Endometrial microvascular endothelial cells (primary cell): ENCODE data around the gene CLCNKB. TPM values are rescaled to one million over a fixed set of nuclear protein-coding genes. Genes with fewer than 3 reads are reported as not detected.
"Not testable (repeated sequence)": the region's sequence is repeated elsewhere in the genome, so short reads cannot be mapped to it uniquely, and the experiment has no call there.

ENCODE experiments used
- in situ Hi-C: cut with HindIII; loops from 2 replicates; pipeline ENCODE4 v1.10.0; 2017; ENCODE audit warnings: low sequenced_read_pairs, low pct_unique_long_range_greater_than_20kb; ENCODE audit errors: inconsistent ontology term
- total RNA-seq: library from RNA; depleted of rRNA; stranded (reverse); fragments of >200 nt; gene quantifications from one replicate; pipeline ENCODE4 v1.2.3, GENCODE V29; 2015; ENCODE audit errors: inconsistent ontology term

Gene CLCNKB
- total RNA-seq, 1 donor from 2014 or later = 0.93 TPM

- in situ Hi-C loops = no loop called here
Measured at GRCh38 chr1:16028237-16029002, 15.2 kb upstream of the CLCNKB start.

GRCh38 chr1:16029003-16029268 is 14.6 kb upstream of the CLCNKB start:
- in situ Hi-C loops = not testable (repeated sequence)

DNA sequence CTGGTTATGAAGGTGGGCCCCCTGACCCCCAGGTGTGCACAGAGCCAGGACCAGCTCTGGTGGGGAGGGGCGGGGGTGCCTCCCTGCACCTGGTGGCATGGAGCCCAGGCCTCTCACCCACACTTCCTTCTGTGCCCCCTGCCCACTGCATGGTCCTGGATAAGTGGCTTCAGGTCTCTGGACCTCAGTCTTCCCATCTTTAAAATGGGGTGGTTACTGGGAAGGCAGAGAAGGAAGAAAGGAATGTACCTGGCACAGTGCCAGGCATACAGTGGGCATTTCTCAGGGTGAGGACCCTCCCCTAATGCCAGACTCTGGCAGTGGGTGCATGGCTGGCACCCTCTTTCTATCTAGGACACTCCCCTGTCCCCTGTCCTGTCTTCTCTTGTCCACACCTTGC is 14.3 kb upstream of the CLCNKB start:
- in situ Hi-C loops = no loop called here

- in situ Hi-C loops = no loop called here
Measured at GRCh38 chr1:16031551-16031950, 12.0 kb upstream of the CLCNKB start.

DNA sequence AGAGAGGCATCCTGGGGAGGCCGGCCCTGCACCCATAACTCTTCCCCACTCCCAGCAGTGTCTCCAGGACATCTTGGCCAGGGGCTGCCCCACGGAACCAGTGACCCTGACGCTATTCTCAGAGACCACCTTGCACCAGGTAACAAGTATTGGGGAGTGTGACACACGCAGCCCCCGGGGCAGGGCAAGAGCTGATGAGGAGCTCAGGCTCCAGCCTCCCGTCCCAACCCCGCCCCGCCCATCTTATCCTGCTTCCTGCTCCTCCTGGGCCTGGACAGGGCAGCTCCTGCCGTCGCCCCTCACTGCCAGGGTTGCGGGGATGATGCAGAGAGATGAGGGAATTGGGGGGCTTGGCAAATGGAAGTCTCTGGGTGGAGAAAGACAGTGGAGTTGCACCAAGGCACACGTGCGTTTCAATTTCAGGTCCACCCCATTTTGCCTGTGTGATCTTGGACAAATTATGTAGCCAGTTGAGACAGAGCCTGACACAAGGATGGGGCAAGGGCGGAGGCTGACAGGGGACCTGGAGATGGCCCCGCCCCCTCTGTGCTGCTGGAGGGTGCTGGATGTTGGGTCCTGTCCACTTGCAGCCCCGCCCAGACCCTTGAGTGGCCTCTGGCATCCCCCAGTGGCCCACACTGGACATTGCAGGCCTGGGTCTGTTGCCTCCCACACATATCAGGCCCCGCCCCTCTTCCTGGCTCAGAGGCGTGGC is 11.0 kb upstream of the CLCNKB start:
- in situ Hi-C loops = no loop called here

DNA sequence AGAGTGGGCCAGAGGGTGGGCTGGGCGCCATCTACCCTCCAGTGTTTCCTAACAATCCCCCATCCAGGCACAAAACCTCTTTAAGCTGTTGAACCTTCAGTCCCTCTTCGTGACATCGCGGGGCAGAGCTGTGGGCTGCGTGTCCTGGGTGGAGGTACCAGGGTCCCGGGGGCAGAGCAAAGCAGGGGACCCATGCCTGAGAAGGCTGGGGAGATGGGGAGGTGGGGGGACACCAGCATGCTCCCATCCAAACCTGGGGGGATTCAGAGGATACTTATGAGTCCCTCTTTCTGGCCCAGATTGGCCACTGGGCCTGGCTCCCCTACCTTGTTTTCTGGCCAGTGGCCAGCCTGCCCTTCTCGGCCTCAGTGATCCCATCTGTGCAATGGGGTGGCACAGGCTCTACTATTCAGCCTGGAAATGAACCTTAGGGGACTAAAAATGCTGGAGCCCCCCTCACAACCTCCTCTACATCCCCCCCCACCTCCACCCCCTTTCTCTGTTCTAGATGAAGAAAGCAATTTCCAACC is 10.4 kb upstream of the CLCNKB start:
- in situ Hi-C loops = not testable (repeated sequence)

- in situ Hi-C loops = not testable (repeated sequence)
Measured at GRCh38 chr1:16036461-16036860, 7.1 kb upstream of the CLCNKB start.

- in situ Hi-C loops = no loop called here
Measured at GRCh38 chr1:16038620-16038912, 5.0 kb upstream of the CLCNKB start.

DNA sequence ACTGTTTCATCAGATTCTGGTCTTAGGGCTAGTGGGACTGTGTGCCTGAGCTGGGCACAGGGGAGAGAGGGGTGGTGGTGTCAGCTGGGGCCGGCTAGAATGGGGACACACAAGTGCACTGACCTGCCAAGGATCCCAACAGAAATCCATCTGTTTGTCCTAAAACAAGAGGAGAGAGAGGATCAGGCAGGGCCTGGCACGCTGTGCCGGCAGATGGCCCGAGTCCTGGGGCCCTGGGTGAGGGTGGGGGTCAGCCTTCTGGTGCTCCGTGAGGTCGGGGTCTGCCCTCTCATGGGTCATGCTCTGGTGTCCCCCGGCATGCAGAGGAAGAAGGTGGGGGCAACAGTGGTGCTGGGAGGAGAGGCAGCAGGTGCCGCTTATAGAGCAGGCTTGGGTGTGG is 3.7 kb upstream of the CLCNKB start:
- in situ Hi-C loops = not testable (repeated sequence)

GRCh38 chr1:16041200-16041599 is 2.4 kb upstream of the CLCNKB start:
- in situ Hi-C loops = no loop called here

DNA sequence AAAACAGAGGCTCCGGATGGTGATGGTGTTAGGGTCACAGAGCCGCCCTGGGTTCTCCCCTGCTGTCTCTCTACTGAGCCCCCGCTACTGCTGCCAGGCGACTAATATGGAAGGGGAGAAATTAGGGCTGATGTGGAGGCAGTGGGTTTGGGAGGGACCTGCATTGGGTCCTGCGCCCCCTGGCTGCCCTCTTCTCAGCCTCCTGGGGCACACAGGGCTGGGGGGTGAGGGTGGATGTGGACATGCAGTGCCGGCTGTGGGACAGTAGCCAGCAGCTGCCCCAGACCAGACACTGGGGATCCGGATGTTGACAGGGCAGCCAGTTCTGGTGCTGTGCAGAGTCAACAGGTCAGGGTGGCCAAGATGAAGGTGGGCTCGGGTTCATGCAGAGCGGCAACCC is 1.5 kb upstream of the CLCNKB start:
- in situ Hi-C loops = no loop called here

GRCh38 chr1:16042654-16043053 is 928 bp upstream of the CLCNKB start:
- in situ Hi-C loops = not testable (repeated sequence)

GRCh38 chr1:16043950-16044349 is 368 bp downstream of the CLCNKB start:
- in situ Hi-C loops = no loop called here

DNA sequence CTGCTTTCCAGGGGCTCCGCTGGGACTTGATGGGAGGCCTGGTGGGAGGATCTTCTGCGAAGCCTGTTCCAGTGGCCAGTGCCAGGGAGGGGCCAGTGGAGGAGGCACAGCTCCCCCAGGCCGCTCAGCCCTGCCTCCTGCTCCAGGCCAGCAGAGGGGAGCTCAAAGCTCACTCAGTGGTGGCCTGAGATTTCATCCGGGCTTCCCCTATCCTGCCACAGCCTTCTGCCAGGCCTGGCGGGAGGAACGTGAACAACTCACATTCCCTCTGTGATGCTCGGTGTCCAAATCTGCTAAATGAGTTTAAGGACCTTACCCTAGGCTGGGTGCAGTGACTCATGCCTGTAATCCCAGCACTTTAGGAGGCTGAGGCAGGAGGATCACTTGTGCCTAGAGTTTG is 3.3 kb downstream of the CLCNKB start:
- in situ Hi-C loops = no loop called here

DNA sequence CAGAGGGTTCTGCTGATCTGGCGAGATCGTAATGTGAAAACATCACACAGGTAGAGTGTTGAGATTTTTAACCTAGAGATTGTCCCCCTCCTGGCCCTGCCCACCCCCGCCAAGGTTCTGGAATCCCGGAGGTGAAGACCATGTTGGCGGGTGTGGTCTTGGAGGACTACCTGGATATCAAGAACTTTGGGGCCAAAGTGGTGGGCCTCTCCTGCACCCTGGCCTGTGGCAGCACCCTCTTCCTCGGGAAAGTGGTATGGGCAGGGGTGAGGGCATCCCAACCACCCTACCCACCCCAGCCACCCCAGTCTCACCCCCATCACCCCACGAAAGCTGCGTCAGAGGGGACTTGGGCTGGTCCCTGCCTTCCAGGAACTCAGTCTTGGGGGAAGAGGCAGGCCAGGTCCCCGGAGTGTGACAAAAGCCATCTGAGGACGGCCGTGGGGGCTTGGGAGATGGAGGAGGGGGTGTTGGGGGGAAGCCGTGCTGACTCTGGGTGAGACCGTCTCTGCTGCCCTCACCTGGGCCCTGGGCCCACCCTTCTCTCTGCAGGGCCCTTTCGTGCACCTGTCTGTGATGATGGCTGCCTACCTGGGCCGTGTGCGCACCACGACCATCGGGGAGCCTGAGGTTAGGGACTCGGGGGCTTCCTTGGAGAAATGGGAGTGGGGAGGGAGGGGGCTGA is 4.4 kb downstream of the CLCNKB start:
- in situ Hi-C loops = no loop called here

- in situ Hi-C loops = no loop called here
Measured at GRCh38 chr1:16048573-16049189, 5.1 kb downstream of the CLCNKB start.

DNA sequence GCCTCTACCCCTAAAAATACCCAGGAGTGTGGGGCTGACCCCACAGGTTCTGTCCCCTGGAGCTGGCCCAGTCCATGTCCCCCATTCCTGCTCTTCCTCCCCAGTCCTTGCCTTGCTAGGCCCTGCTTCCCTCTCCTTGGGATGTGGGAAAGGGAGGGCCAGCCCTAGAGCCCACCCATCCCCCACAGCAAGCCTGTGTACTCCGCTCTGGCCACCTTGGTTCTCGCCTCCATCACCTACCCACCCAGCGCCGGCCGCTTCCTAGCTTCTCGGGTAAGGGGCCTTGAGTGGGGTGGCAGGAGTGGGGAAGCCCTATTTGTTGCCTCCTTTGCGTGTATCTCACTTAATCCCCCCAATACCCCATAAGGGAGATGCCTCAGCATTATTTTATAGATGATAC is 6.7 kb downstream of the CLCNKB start:
- in situ Hi-C loops = no loop called here

GRCh38 chr1:16051039-16051438 is 7.5 kb downstream of the CLCNKB start:
- in situ Hi-C loops = no loop called here

- in situ Hi-C loops = not testable (repeated sequence)
Measured at GRCh38 chr1:16051949-16052348, 8.4 kb downstream of the CLCNKB start.
